Caco-2 (cell line): ENCODE measurements around the gene GPA33. TPM values are rescaled to one million over a fixed set of nuclear protein-coding genes. Genes with fewer than 3 reads are reported as not detected.

ENCODE experiments used
- BruUV-seq: library from RNA; stranded (reverse); fragments of 400-500 nt; replicated peaks from 2 replicates; lab custom pipeline; 2021; lab: Mats Ljungman, UMichigan
- CTCF ChIA-PET: fragments of 300-600 bp; sonication (Branson Sonifier 250); formaldehyde crosslinking; loops from one replicate; lab custom pipeline; 2022; ENCODE audit warnings: antibody characterized with exemption; lab: Charles Lee
- POLR2A ChIA-PET: fragments of 300-600 bp; sonication (Branson Sonifier 250); formaldehyde crosslinking; loops from one replicate; lab custom pipeline; 2022; ENCODE audit warnings: antibody characterized with exemption; lab: Charles Lee
- DNase-seq, 2 experiments: peaks; one replicate each; pipeline versions ENCODE4 v3.0.0 to v3.0.0-alpha.2; 2020 to 2022
- H3K27me3 ChIP-seq: replicated peaks from 2 replicates; pipeline ENCODE4 v1.6.0; 2011; ENCODE audit warnings: low read length; ENCODE audit not compliant: control insufficient read depth, insufficient read depth
- H3K36me3 ChIP-seq: 2 replicates; pipeline ENCODE4 v1.5.1; 2011; ENCODE audit warnings: low read length; ENCODE audit not compliant: control insufficient read depth, insufficient read depth
- H3K4me1 ChIP-seq: fragments of 250-450 bp; sonication (Bioruptor Pico); 2 replicates; pipeline ENCODE4 v1.5.1; 2020; ENCODE audit warnings: mild to moderate bottlenecking
- H3K4me3 ChIP-seq: 2 replicates; pipeline ENCODE4 v1.5.1; 2011; ENCODE audit warnings: low read depth, mild to moderate bottlenecking, control low read depth, low read length
- H3K9me3 ChIP-seq: fragments of 250-450 bp; sonication (Bioruptor Pico); 2 replicates; pipeline ENCODE4 v1.5.1; 2020; ENCODE audit warnings: mild to moderate bottlenecking, moderate library complexity
- H3K27ac Mint-ChIP-seq: one replicate; pipeline ENCODE4 v1.8.0; 2022; ENCODE audit warnings: mixed read lengths; ENCODE audit not compliant: unreplicated experiment
- H3K27me3 Mint-ChIP-seq: one replicate; pipeline ENCODE4 v1.8.0; 2022; ENCODE audit warnings: mixed read lengths; ENCODE audit not compliant: insufficient read depth, unreplicated experiment
- H3K36me3 Mint-ChIP-seq: one replicate; pipeline ENCODE4 v1.8.0; 2022; ENCODE audit warnings: mild to moderate bottlenecking, mixed read lengths; ENCODE audit not compliant: insufficient read depth, unreplicated experiment
- H3K4me1 Mint-ChIP-seq: one replicate; pipeline ENCODE4 v1.8.0; 2022; ENCODE audit warnings: low read depth, mixed read lengths; ENCODE audit not compliant: unreplicated experiment
- H3K4me3 Mint-ChIP-seq: one replicate; pipeline ENCODE4 v1.8.0; 2022; ENCODE audit warnings: mild to moderate bottlenecking, moderate library complexity, mixed read lengths; ENCODE audit not compliant: unreplicated experiment
- H3K9me3 Mint-ChIP-seq: one replicate; pipeline ENCODE4 v1.8.0; 2022; ENCODE audit warnings: mixed read lengths; ENCODE audit not compliant: unreplicated experiment
- CTCF ChIP-seq, 2 experiments: fragments of 200-600 bp in 1 of 2; IDR thresholded peaks; 1 replicate in 1 of 2; 2 replicates in 1 of 2; pipeline versions ENCODE4 v1.5.1 to v1.8.0; 2011 to 2022; ENCODE audit warnings: antibody characterized with exemption in 1 of 2, control low read depth in 1 of 2, inconsistent platforms in 1 of 2, low read depth in 1 of 2, low read length in 1 of 2, mild to moderate bottlenecking in 1 of 2, moderate library complexity in 1 of 2; ENCODE audit not compliant: insufficient read depth in 1 of 2, severe bottlenecking in 1 of 2, unreplicated experiment in 1 of 2
- intact Hi-C: fragments of 100-400 bp; cut with micrococcal nuclease; formaldehyde crosslinking; loops from one replicate; pipeline ENCODE4 v1.10.0; 2022; ENCODE audit not compliant: unreplicated experiment
- total RNA-seq: library from RNA; stranded (reverse); gene quantifications from 2 replicates; pipeline ENCODE4 v1.2.3, GENCODE V29; 2022

The GPA33 gene
- total RNA-seq, 1 experiment from 2014 or later, result not detected

- H3K9me3 Mint-ChIP-seq, result peaks cover 24% of the 10 kb centered on the region
- H3K36me3 Mint-ChIP-seq, result no peaks in the 10 kb centered on the region
- POLR2A ChIA-PET, result interaction anchor here (1.6 kb wide), 1 partner anchor 137 kb away, joined by 17 read pairs; the partner anchor contains the start of gene POU2F1
- Histone ChIP-seq H3K36me3 (no peaks in the 10 kb centered on the region), H3K9me3 (no peaks in the 10 kb centered on the region), H3K4me3 (no peak overlapping the region), H3K4me1 (peaks cover 28% of the 10 kb centered on the region), H3K27me3 (no peaks in the 10 kb centered on the region)
- no peak for TF ChIP-seq CTCF (IDR thresholded peaks at IDR 0.05; ENCODE audit: insufficient read depth in 1 of 2, low read depth in 1 of 2, low read length in 1 of 2, severe bottlenecking in 1 of 2, unreplicated experiment in 1 of 2)
- no peak overlapping the region for H3K4me3 Mint-ChIP-seq
- BruUV-seq, result no TSS peak
- no peak overlapping the region for H3K27ac Mint-ChIP-seq
- CTCF ChIA-PET, result interaction anchor here (1.0 kb wide), 1 partner anchor 137 kb away, joined by 7 read pairs; no protein-coding TSS in a partner anchor
- H3K27me3 Mint-ChIP-seq, result no peaks in the 10 kb centered on the region
- H3K4me1 Mint-ChIP-seq, result no peaks in the 10 kb centered on the region
- peak in 1 of 2 experiments; percentile 7 for DNase-seq
- intact Hi-C loops, result loop anchor here (2.0 kb wide), 1 partner anchor 22 kb away; no protein-coding TSS in a partner anchor
These were observed 7.0 kb downstream of the GPA33 start for GRCh38 chr1:167083066-167083665.

- no TSS peak for BruUV-seq
- peaks cover 24% of the 10 kb centered on the region for H3K9me3 Mint-ChIP-seq
- peaks cover 28% of the 10 kb centered on the region for H3K4me1 ChIP-seq
- H3K36me3 ChIP-seq, result no peaks in the 10 kb centered on the region
- intact Hi-C loops, result loop anchor here (1.0 to 2.0 kb wide), 2 partner anchors 22 to 138 kb away; partner anchors contain the start of gene POU2F1
- TF ChIP-seq CTCF (IDR thresholded peaks at IDR 0.05; ENCODE audit: insufficient read depth in 1 of 2, low read depth in 1 of 2, low read length in 1 of 2, severe bottlenecking in 1 of 2, unreplicated experiment in 1 of 2), result no peak
- H3K4me3 Mint-ChIP-seq, result no peak overlapping the region
- H3K36me3 Mint-ChIP-seq, result no peaks in the 10 kb centered on the region
- no peaks in the 10 kb centered on the region for H3K9me3 ChIP-seq
- H3K4me3 ChIP-seq, result no peak overlapping the region
- H3K27me3 ChIP-seq, result no peaks in the 10 kb centered on the region
- H3K4me1 Mint-ChIP-seq, result no peaks in the 10 kb centered on the region
- ChIA-PET POLR2A (interaction anchor here (1.6 kb wide), 1 partner anchor 138 kb away, joined by 17 read pairs; the partner anchor contains the start of gene POU2F1), CTCF (interaction anchor here (1.0 kb wide), 1 partner anchor 138 kb away, joined by 7 read pairs; no protein-coding TSS in a partner anchor)
- no peaks in the 10 kb centered on the region for H3K27me3 Mint-ChIP-seq
- peak; percentile 66 to 88 for DNase-seq
- H3K27ac Mint-ChIP-seq, result no peak overlapping the region
These were observed 7.6 kb downstream of the GPA33 start for GRCh38 chr1:167082511-167083027.

GRCh38 chr1:167081594-167082156, 8.5 kb downstream of the GPA33 start:
- no peak for DNase-seq

More at GRCh38 chr1:167081594-167082156, 8.5 kb downstream of the GPA33 start:
- Histone ChIP-seq H3K27me3 (no peaks in the 10 kb centered on the region), H3K4me3 (no peak overlapping the region), H3K9me3 (no peaks in the 10 kb centered on the region), H3K36me3 (no peaks in the 10 kb centered on the region), H3K4me1 (peaks cover 28% of the 10 kb centered on the region)
- TF ChIP-seq CTCF (IDR thresholded peaks at IDR 0.05; ENCODE audit: insufficient read depth in 1 of 2, low read depth in 1 of 2, low read length in 1 of 2, severe bottlenecking in 1 of 2, unreplicated experiment in 1 of 2), result no peak
- H3K9me3 Mint-ChIP-seq, result peaks cover 24% of the 10 kb centered on the region
- H3K27me3 Mint-ChIP-seq, result no peaks in the 10 kb centered on the region
- POLR2A ChIA-PET, result interaction anchor here (1.6 kb wide), 1 partner anchor 138 kb away, joined by 17 read pairs; the partner anchor contains the start of gene POU2F1
- H3K27ac Mint-ChIP-seq, result no peak overlapping the region
- BruUV-seq, result no TSS peak
- no peaks in the 10 kb centered on the region for H3K36me3 Mint-ChIP-seq
- CTCF ChIA-PET, result no interaction called here
- no peaks in the 10 kb centered on the region for H3K4me1 Mint-ChIP-seq
- intact Hi-C loops, result loop anchor here (1.0 to 2.0 kb wide), 2 partner anchors 23 to 139 kb away; partner anchors contain the start of gene POU2F1
- no peak overlapping the region for H3K4me3 Mint-ChIP-seq
